Uterus (tissue), 4 donors: ENCODE data around the gene SNRPD1. TPM values are rescaled to one million over a fixed set of nuclear protein-coding genes. Genes with fewer than 3 reads are reported as not detected.
"Not testable (repeated sequence)": the region's sequence is repeated elsewhere in the genome, so short reads cannot be mapped to it uniquely, and the experiment has no call there.

Experiments used
- DNase-seq, 2 donors: peaks; one replicate each; pipeline ENCODE4 v3.0.0-alpha.2; 2019 to 2020
- H3K27ac ChIP-seq, 2 donors: fragments of 200-600 bp; sonication (generic); 1 replicate in 1 of 2; 2 replicates in 1 of 2; pipeline ENCODE4 v1.5.1; 2016 to 2018
- H3K27me3 ChIP-seq, 2 donors: fragments of 200-600 bp; sonication (generic); one replicate each; pipeline ENCODE4 v1.5.1; 2018 to 2019; ENCODE audit warnings: control low read depth in 1 of 2
- H3K36me3 ChIP-seq, 2 donors: fragments of 200-600 bp; sonication (generic); one replicate each; pipeline ENCODE4 v1.5.1; 2019; ENCODE audit warnings: control low read depth in 1 of 2
- H3K4me1 ChIP-seq, 2 donors: fragments of 200-600 bp; sonication (generic); one replicate each; pipeline ENCODE4 v1.5.1; 2018 to 2019; ENCODE audit warnings: control low read depth in 1 of 2
- H3K4me3 ChIP-seq, 2 donors: fragments of 200-600 bp; sonication (generic); 1 replicate in 1 of 2; 2 replicates in 1 of 2; pipeline ENCODE4 v1.5.1; 2018 to 2019; ENCODE audit warnings: mild to moderate bottlenecking in 1 of 2
- H3K9me3 ChIP-seq, 2 donors: fragments of 200-600 bp; sonication (generic); one replicate each; pipeline ENCODE4 v1.5.1; 2019; ENCODE audit warnings: control low read depth in 1 of 2
- POLR2A ChIP-seq, 2 donors: fragments of 450-650 bp; IDR thresholded peaks; one replicate each; pipeline ENCODE4 v1.6.1; 2016; ENCODE audit warnings: antibody characterized with exemption in 2 of 2, mild to moderate bottlenecking in 1 of 2, moderate library complexity in 1 of 2
- intact Hi-C: fragments of 100-400 bp; cut with DNase I; formaldehyde crosslinking; loops from one replicate; pipeline ENCODE4 v1.15.1; 2023; ENCODE audit warnings: low total_unique reads
- total RNA-seq, 4 donors: library from RNA; depleted of rRNA in 3 of 4; stranded (reverse); fragments of >200 nt in 3 of 4; gene quantifications; one replicate each; pipeline versions ENCODE4 v1.1.0 to v1.2.4, GENCODE V29; 2014 to 2023
- TF ChIP-seq, protein P1 (sequence below), 4 experiments: fragments of 200-600 bp in 2 of 4; fragments of 450-650 bp in 2 of 4; sonication (generic) in 2 of 4; IDR thresholded peaks; one replicate each; pipeline ENCODE4 v1.5.1; 2016 to 2019; ENCODE audit warnings: antibody characterized with exemption in 4 of 4, mild to moderate bottlenecking in 2 of 4, moderate library complexity in 1 of 4
- donor health status: DM: yes; HTN: yes; CAD: no.

Gene SNRPD1
- total RNA-seq, 4 donors from 2014 or later, result 6.1 to 35.8 (median 19.5) TPM

DNA sequence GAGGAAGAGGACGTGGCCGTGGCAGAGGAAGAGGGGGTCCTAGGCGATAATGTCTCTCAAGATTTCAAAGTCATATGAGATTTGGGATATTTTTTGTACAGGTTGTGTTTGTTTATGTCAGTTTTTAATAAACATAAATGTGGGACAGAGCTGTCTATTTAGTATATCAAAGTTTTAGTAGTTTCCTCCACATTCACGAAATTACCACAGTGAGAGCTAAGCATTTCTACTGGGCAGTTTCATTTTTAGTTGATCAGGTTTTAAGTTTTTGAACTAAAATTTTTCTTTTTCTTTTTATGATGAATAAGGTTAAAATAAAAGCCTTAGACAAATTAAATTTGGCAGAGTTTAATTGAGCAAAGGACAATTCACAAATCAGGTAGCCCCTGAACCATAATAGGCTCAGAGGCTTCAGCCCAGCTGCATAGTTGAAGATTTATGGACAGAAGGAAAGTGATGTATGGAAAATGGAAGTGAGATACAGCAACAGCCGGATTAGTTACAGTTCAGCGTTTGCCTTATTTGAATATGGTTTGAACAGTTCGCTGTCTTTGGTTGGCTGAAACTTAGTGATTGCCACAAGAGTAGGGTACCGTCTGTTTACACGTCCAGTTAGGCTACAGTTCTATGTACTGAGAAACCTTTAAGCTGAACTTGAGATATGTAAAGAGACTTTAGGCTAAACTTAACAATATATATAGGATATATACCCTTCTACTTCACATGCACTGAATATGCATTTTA, 17.1 kb downstream of the SNRPD1 start:
- Histone ChIP-seq H3K27me3 (no peaks in the 10 kb centered on the region), H3K4me3 (no peak overlapping the region), H3K9me3 (no peaks in the 10 kb centered on the region), H3K4me1 (no peaks in the 10 kb centered on the region), H3K36me3 (no peaks in the 10 kb centered on the region), H3K27ac (no peak overlapping the region)
- no peak for DNase-seq
- TF ChIP-seq, protein P1, sequence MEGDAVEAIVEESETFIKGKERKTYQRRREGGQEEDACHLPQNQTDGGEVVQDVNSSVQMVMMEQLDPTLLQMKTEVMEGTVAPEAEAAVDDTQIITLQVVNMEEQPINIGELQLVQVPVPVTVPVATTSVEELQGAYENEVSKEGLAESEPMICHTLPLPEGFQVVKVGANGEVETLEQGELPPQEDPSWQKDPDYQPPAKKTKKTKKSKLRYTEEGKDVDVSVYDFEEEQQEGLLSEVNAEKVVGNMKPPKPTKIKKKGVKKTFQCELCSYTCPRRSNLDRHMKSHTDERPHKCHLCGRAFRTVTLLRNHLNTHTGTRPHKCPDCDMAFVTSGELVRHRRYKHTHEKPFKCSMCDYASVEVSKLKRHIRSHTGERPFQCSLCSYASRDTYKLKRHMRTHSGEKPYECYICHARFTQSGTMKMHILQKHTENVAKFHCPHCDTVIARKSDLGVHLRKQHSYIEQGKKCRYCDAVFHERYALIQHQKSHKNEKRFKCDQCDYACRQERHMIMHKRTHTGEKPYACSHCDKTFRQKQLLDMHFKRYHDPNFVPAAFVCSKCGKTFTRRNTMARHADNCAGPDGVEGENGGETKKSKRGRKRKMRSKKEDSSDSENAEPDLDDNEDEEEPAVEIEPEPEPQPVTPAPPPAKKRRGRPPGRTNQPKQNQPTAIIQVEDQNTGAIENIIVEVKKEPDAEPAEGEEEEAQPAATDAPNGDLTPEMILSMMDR (IDR thresholded peaks at IDR 0.05), result no peak
- no peak for TF ChIP-seq POLR2A (IDR thresholded peaks at IDR 0.05)
- intact Hi-C loops, result no loop called here

DNA sequence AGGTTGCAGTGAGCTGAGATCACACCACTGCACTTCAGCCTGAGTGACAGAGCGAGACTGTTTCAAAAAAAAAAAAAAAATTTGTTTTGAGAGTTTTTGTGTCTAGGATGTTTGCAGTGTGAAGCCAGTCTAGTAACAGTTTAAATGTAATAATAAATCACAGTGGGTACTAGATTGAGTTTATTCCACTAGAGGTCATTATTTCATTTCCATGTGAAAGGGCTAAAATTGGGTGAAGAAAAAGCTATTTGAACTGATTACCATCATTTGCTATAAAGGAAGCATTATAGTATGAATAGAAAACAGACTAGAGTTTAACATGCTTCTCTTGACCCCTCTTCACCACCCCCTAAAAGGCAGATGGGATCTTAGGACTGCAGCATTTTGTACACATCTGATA, 20.3 kb downstream of the SNRPD1 start:
- H3K9me3 ChIP-seq, result no peaks in the 10 kb centered on the region
- intact Hi-C loops, result no loop called here
- no peak overlapping the region for H3K4me3 ChIP-seq
- no peaks in the 10 kb centered on the region for H3K4me1 ChIP-seq
- no peak for TF ChIP-seq POLR2A (IDR thresholded peaks at IDR 0.05)
- TF ChIP-seq, protein P1 (IDR thresholded peaks at IDR 0.05), result no peak
- no peaks in the 10 kb centered on the region for H3K36me3 ChIP-seq
- no peak for DNase-seq
- no peak overlapping the region for H3K27ac ChIP-seq
- H3K27me3 ChIP-seq, result no peaks in the 10 kb centered on the region

DNA sequence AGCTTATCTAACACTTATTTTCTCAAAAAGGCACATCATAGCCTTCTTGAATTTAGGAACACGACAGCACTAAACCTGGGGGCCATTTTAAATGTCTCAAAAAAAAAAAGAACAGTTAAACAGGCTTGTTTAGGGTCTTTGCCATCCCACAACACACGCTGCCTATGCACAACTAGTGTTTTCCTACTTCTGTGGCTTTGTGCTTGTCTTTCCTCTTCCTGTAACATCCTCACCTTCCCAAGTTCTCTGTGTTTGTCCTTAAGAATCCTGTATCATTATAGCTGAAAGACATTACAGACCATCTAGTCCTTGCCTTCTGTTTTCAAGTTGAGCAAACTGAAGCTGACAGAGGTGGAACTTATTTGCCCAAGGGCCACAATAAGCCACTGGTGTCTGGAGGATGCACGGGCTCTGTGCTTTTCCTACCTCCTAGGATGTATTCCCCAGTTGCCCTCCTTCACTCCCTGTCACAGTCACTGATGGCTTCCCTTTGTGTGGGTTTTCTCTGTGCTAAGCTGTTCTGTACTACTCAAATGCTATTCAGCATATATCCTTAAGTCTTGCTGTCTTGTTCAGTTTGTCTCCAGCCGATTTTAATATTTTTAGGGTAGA, 22.6 kb downstream of the SNRPD1 start:
- intact Hi-C loops, result no loop called here
- DNase-seq, result no peak
- no peak overlapping the region for H3K27ac ChIP-seq
- no peak overlapping the region for H3K4me3 ChIP-seq
- no peaks in the 10 kb centered on the region for H3K9me3 ChIP-seq
- no peaks in the 10 kb centered on the region for H3K36me3 ChIP-seq
- H3K4me1 ChIP-seq, result no peaks in the 10 kb centered on the region
- H3K27me3 ChIP-seq, result no peaks in the 10 kb centered on the region
- TF ChIP-seq, protein P1 (IDR thresholded peaks at IDR 0.05), result no peak
- TF ChIP-seq POLR2A (IDR thresholded peaks at IDR 0.05), result no peak

DNA sequence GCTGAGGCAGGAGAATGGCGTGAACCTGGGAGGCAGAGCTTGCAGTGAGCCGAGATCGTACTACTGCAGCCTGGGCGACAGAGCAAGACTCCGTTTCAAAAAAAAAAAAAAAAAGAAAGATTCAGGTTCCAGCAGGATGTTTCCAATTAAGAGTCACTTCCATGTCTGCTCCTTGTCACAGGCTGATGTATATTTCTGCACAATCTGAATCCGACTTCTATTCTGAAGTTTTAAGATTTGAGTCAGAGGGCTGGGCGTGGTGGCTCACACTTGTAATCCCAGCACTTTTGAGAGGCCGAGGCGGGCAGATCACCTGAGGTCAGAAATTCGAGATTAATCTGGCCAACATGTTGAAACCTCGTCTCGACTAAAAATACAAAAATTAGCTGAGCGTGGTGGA, 24.7 kb downstream of the SNRPD1 start:
- H3K27ac ChIP-seq, result no peak overlapping the region
- H3K27me3 ChIP-seq, result no peaks in the 10 kb centered on the region
- no peaks in the 10 kb centered on the region for H3K36me3 ChIP-seq
- intact Hi-C loops, result no loop called here
- TF ChIP-seq POLR2A (IDR thresholded peaks at IDR 0.05), result no peak
- TF ChIP-seq, protein P1 (IDR thresholded peaks at IDR 0.05), result no peak
- DNase-seq, result no peak
- no peak overlapping the region for H3K4me3 ChIP-seq
- no peaks in the 10 kb centered on the region for H3K4me1 ChIP-seq
- no peaks in the 10 kb centered on the region for H3K9me3 ChIP-seq

DNA sequence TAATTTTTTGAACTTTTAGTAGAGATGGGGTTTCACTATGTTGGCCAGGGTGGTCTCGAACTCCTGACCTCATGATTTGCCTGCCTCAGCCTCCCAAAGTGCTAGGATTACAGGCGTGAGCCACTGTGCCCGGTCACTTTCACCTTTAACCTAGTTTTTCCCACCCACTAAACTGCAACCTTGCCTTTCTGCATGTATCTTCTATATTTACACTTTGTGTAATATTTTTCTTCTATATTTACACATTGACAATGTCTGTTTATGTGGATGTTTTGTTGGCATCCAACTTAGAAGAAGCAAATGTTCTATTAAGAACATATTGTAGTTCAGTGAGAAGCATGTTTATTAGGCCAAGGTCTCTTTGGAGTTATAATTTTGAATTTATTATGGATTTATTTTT, 26.7 kb downstream of the SNRPD1 start:
- TF ChIP-seq, protein P1 (IDR thresholded peaks at IDR 0.05), result no peak
- no peak for TF ChIP-seq POLR2A (IDR thresholded peaks at IDR 0.05)
- Histone ChIP-seq H3K36me3 (no peaks in the 10 kb centered on the region), H3K4me3 (no peak overlapping the region), H3K4me1 (no peaks in the 10 kb centered on the region), H3K27me3 (no peaks in the 10 kb centered on the region), H3K9me3 (no peaks in the 10 kb centered on the region), H3K27ac (no peak overlapping the region)
- intact Hi-C loops, result no loop called here
- DNase-seq, result no peak

DNA sequence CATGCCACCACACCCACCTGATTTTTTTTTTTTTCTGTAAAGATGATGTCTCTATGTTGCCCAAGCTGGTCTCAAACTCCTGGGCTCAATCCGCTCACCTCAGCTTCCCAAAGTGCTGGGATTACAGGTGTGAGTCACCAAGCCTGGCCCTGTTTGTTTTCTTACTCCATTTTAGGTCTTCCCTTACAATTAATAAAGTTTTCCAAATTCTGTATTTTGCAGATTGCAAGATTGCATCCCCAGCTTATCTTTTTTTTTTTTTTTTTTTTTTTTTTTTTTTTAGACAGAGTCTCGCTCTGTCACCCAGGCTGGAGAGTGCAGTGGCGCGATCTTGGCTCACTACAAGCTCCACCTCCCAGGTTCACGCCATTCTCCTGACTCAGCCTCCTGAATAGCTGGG, 28.3 kb downstream of the SNRPD1 start:
- DNase-seq, H3K27me3 ChIP-seq, H3K9me3 ChIP-seq, intact Hi-C loops, H3K4me1 ChIP-seq, H3K36me3 ChIP-seq, H3K27ac ChIP-seq, H3K4me3 ChIP-seq: not testable (repeated sequence)
